HG03097 (cell line): Measurements from ENCODE around the gene SUPT5H.

Source experiments
- ATAC-seq: cut with Tn5 transposase; IDR thresholded peaks from one replicate; pipeline ENCODE4 v1.9.1; 2021; ENCODE audit not compliant: unreplicated experiment, low FRiP score

Gene SUPT5H

GRCh38 chr19:39409208-39410016 lies 36.0 kb upstream of the SUPT5H start:
- no peak for ATAC-seq

DNA sequence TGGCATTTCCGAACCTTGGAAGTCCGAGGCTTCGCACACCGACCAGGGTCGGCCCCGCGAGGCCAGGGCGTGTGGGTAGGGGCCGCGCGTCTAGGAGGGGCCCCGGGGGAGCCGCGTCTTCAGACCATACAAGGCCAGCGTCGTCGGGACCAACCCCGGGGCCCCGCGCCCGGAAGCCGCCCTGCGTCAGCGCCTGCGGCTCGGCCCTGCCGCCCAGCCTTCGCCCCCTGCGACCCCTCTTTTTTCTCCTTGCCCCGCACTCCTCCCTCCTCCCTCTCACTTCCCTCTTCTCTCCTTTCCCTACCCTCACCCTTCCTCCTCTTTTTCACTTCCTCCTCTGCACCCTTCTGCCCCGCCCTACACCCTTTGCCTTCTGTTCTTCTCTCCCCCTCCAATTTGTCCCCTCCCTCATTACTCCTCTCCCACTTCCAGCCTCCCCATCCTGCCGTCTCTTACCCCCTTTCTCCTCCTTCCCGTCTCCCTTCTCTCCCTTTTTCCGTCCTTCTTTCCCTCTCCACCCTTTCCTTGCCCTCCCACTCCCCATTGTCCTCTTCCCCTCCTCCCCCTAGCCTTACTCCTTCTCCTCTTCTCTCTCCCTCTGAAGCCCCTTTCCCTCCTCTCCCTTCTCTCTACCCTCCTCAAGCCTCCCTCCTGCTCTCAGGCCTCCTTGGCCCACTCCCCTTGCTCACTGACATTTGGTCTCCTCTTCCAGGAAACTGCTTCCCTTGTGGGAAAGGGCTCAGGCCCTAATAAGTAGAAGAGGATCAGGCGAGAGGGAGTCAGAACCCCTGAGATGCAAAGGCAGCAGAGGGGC lies 35.2 kb upstream of the SUPT5H start:
- ATAC-seq: no peak

GRCh38 chr19:39410831-39411080 lies 34.6 kb upstream of the SUPT5H start:
- ATAC-seq: no peak

- no peak for ATAC-seq
These were observed 34.1 kb upstream of the SUPT5H start for GRCh38 chr19:39411081-39411831.

DNA sequence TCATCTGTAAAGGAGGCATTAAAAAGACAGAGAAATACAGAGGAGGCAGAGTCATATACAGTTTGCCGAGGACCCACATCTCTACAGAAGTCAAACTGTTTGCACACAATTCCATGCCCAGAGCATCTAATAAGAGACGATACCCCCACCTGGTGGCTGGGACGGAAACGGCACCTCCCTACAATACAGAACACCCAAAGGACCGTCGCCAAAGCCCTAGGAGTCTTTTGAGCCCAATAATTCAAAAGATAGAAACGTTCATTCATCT lies 33.6 kb upstream of the SUPT5H start:
- ATAC-seq: peak; percentile 24

DNA sequence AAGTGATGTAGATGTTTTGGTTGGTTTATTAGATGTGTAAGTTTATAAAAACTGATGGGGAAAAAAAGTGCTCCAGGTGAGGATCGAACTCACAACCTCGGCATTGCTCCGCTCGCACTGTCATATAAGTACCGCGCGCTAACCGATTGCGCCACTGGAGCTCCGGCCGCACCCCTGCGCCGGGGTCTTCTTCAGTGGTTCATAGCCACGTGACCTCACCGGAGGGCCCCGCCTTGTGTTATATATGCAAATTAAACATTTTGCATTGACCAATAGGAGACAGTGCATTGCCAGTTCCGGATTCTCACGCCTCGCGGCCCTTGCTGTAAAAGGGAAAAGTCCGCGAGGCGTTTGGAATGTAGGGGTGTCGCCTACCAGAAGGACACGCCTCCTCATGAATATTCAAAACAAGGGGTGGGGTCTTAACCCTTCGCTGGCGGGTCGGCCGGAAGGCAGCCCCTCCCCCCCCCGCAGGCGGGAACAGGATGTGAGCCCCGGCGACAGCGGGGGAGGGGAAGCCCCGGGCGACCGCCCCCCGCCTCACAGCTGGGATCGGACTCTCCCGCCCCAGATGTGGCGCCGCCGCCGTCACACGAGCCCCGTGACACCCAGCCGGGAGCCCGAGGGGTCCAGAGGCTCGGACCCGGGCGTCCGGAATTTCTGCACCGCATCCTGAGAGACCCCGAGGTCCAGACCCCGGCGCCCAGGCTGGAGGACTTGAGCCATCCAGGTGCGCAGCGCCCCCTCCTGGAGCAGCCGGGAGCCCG lies 33.1 kb upstream of the SUPT5H start, which contains the start of gene PLEKHG2:
PLEKHG2 (plus strand) TSS at position 570 of the 767 bp plus-strand sequence. CDS start 1,418 bp downstream, outside the sequence.
- peak; percentile 59 for ATAC-seq

DNA sequence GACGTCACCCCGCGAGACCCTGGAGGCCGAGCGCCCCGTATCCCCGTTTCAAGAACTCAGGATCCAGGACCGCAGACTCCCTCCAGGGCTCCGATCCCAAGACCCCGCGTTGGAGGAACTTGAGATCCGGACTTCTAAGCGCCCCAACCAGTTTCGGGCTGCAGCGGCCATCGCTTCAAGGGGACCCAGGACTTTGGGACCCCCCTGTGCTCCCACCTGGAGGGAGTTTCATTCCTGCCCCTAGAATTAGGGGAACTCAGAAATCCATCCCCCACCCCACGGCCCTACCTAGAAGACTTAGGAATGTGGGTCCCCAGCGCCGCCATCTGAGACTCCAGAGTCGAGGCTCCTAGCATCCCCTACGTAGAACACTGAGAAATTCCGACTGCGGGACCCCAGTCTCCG lies 32.5 kb upstream of the SUPT5H start:
- ATAC-seq: no peak

DNA sequence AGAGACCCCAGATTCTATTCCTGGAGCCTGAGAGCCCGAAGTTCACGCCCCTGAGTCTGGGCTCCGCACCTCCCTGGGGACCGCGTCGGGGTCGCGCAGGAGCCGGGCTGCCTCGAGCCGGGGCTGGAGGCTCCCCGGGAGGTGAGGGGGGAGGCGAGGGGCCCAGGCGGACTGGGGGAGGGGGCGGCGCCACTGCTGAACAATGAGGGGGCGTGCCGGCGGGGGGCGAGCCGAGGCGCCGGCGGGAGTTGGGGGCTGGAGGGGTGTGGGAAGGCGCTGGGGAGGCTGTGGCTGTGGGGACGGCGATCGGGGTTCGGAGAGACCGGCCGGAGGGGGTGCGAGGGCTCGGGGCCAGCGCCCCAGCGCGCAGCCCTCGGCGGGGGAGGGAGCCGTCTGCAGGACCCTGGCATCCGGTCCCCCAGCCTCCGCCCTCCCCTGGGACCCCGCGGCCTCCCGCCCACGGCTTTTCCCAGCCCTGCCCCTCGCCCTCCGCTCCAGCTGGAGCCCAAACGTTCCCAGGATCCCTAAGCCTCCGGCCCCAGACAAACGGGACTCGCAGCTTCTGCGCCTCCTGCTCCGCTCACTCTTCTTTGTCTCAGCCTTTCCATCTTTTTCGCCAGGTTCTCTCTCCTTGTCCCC lies 32.0 kb upstream of the SUPT5H start:
- ATAC-seq: no peak

DNA sequence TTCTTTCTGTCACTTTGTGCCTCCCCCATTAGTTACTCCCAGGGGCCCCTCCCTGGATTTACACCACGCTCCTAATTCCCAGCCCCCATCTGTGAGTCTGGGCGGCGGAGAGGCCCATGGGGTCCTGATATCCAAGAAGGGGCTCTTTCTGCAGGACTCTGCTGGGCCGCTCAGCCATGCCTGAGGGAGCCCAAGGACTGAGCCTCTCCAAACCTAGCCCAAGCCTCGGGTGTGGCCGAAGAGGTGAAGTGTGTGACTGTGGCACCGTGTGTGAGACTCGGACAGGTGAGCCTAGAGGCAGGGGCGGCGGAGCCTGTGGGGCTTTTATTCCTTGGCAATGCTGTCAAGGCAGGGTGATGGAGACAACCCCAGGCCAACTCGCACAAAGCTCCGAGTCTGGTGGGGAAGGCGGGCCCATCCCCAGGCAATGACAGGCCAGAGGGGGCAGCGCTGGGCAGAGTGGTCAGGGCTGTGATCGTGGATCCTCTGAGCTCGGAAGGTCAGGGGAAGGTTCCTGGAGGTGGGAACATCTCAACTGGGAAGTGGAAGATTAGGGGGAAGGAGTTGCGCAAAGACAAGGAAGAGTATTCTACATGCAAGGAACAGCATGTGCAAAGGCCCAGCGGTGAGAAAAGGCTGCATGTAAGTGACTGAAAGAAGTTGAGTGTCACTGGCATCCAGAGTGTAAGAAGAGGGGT lies 31.3 kb upstream of the SUPT5H start:
- ATAC-seq: no peak

DNA sequence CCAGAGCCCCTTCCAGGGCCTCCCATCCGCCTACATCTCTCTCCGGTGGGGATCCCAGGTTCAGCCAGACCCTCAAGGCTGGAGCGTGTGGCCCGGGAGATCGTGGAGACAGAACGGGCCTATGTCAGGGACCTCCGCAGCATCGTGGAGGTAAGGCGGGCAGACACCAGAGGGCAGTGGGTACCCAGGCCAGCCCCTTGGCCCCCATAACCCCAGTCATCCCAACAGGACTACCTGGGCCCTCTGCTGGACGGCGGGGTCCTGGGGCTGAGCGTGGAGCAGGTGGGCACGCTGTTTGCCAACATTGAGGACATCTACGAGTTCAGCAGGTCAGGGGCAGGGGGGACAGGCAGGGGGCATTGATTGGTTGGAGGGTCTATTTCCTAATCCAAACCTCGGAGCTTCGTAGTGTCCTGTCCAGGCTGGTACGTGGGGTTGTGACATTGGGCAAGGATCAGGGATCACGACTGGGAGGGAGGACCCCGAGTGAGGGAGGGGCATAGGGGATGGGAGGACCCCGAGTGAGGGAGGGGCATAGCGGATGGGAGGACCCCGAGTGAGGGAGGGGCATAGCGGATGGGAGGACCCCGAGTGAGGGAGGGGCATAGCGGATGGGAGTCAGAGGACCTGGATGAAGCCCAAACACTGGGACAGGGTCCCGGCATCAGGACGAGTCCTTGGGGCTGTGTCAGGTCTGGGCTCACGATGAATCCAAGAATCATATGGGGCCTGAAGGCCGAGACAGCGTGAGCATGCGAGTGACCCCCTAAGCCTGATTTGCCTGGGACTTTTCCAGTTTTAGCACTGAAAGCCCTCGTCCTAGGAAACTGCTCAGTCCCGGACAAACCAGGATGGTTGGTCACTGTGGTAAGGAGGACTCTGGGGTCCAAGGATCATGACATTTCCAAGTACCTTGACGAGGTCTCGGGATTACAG lies 30.0 kb upstream of the SUPT5H start:
- ATAC-seq: no peak

DNA sequence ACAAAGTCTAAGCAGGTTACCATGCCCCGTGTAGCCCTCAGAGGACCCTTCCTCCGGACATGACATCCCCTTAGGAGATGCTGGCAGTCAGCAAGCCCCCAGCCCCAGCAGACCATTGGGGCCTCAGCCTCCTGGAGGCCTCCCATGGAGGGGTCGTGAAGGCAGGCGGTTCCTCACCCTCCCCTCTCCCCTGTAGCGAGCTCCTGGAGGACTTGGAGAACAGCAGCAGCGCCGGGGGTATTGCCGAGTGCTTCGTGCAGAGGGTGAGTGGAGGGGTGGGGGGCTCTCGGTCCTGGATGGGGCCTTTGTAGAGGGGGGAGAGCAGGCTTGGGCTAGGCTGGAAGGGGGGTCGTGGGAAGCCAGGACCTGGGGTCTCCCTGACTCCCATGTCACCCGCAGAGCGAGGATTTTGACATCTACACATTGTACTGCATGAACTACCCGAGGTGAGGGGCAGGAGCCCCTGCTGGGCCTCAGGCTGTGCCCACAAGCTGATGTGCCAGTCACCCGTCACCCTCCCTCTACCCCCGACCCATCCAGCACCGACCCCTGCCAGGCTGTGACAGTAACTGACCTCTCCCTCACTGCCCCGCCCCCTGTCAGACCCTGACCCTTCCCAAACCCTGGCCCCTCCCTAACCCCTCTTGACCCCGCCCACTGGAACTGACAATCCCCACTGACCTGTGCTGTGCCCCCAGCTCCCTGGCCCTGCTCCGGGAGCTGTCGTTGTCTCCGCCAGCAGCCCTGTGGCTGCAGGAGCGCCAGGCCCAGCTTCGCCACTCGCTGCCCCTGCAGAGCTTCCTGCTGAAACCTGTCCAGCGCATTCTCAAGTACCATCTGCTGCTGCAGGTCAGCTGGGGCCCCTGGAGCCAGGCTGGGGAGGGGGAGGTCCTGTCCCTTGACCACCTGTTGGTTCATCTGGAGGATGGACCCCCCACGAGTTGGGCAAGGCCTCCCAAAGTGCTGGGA lies 28.9 kb upstream of the SUPT5H start:
- no peak for ATAC-seq

- ATAC-seq: no peak
These were observed 27.8 kb upstream of the SUPT5H start for GRCh38 chr19:39417463-39418181.

GRCh38 chr19:39419003-39419402 lies 26.4 kb upstream of the SUPT5H start:
- no peak for ATAC-seq

DNA sequence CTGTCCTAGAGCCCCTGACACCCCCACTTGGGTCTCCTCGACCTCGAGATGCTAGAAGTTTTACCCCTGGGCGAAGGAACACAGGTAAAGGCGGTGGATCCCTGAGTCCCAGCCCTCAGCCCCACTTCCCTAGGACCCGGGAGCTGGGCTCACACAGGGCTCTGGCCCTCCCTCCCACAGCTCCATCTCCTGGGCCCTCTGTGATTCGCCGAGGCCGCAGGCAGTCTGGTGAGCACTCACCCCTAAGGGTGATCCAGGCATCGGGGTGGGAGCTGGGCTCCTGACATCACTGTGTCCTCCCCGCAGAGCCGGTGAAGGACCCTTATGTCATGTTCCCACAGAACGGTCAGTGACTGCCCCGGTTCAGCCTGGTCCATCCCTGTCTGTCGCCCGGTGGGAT lies 24.6 kb upstream of the SUPT5H start:
- ATAC-seq: no peak

DNA sequence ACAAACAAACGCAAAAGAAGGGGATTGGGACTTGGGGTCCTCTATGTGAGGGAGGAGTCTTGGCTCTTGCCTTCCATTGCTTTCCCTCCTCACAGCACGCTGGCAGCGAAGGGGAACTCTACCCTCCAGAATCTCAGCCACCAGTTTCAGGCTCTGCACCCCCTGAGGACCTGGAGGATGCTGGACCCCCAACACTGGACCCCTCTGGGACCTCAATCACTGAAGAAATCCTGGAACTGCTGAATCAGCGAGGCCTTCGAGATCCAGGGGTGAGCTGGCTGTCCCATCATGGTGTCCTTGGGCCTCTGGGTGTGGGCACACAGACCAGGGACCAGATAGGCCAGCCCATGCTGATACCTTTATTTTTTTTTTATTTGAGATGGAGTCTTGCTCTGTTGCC lies 23.4 kb upstream of the SUPT5H start:
- no peak for ATAC-seq

GRCh38 chr19:39423258-39424086 lies 21.9 kb upstream of the SUPT5H start:
- ATAC-seq: no peak
